Stromal cell of bone marrow (primary cell): Measurements from ENCODE around the gene MRM2.
A peak's percentile ranks its signal among the peaks of the same experiment; 100 is the strongest.

Experiments
- DNase-seq: peaks from one replicate; pipeline ENCODE4 v3.0.0-alpha.2; 2012; ENCODE audit warnings: low read depth

Gene MRM2

GRCh38 chr7:2222516-2222915 lies 19.5 kb downstream of the MRM2 start:
- no peak for DNase-seq

- no peak for DNase-seq
Measured at GRCh38 chr7:2220954-2221353, 21.1 kb downstream of the MRM2 start.

- DNase-seq = no peak
Measured at GRCh38 chr7:2220506-2220905, 21.5 kb downstream of the MRM2 start.

- DNase-seq = no peak
Measured at GRCh38 chr7:2220030-2220429, 22.0 kb downstream of the MRM2 start.

- no peak for DNase-seq
Measured at GRCh38 chr7:2219606-2220005, 22.4 kb downstream of the MRM2 start.

GRCh38 chr7:2219136-2219535 lies 22.9 kb downstream of the MRM2 start:
- DNase-seq = no peak

- DNase-seq = no peak
Measured at GRCh38 chr7:2218444-2218785, 23.6 kb downstream of the MRM2 start.

- no peak for DNase-seq
Measured at GRCh38 chr7:2217716-2218443, 24.1 kb downstream of the MRM2 start.

GRCh38 chr7:2217206-2217605 lies 24.8 kb downstream of the MRM2 start:
- no peak for DNase-seq

- no peak for DNase-seq
Measured at GRCh38 chr7:2215851-2216250, 26.2 kb downstream of the MRM2 start.

- no peak for DNase-seq
Measured at GRCh38 chr7:2214636-2215035, 27.4 kb downstream of the MRM2 start.

- no peak for DNase-seq
Measured at GRCh38 chr7:2213551-2214215, 28.3 kb downstream of the MRM2 start.

GRCh38 chr7:2212906-2213305 lies 29.1 kb downstream of the MRM2 start:
- no peak for DNase-seq

GRCh38 chr7:2211926-2212325 lies 30.1 kb downstream of the MRM2 start:
- DNase-seq = no peak

GRCh38 chr7:2211259-2211880 lies 30.6 kb downstream of the MRM2 start:
- DNase-seq = no peak

- DNase-seq = no peak
Measured at GRCh38 chr7:2210551-2211258, 31.3 kb downstream of the MRM2 start.

- DNase-seq = no peak
Measured at GRCh38 chr7:2209961-2210323, 32.1 kb downstream of the MRM2 start.

GRCh38 chr7:2209146-2209960 lies 32.7 kb downstream of the MRM2 start:
- peak; percentile 45 for DNase-seq

- no peak for DNase-seq
Measured at GRCh38 chr7:2208712-2209111, 33.3 kb downstream of the MRM2 start.

GRCh38 chr7:2205036-2205780 lies 36.8 kb downstream of the MRM2 start:
- DNase-seq = no peak

- DNase-seq = no peak
Measured at GRCh38 chr7:2204446-2204845, 37.6 kb downstream of the MRM2 start.
